CD8-positive, alpha-beta memory T cell (primary cell): ENCODE measurements around the gene NBR1. TPM values are rescaled to one million over a fixed set of nuclear protein-coding genes. Genes with fewer than 3 reads are reported as not detected.

Source experiments
- CTCF ChIA-PET: fragments of 350-600 bp; sonication (Branson Sonifier 250); formaldehyde crosslinking; loops from one replicate; lab custom pipeline; 2021; ENCODE audit warnings: antibody characterized with exemption; lab: Charles Lee
- POLR2A ChIA-PET: fragments of 350-600 bp; sonication (Branson Sonifier 250); formaldehyde crosslinking; loops from one replicate; lab custom pipeline; 2021; ENCODE audit warnings: antibody characterized with exemption; lab: Charles Lee
- DNase-seq, 5 donors: peaks; one replicate each; pipeline versions ENCODE4 v3.0.0 to v3.0.0-alpha.2; 2020 to 2022; ENCODE audit warnings: mixed read lengths in 1 of 5
- H3K27ac ChIP-seq: one replicate; pipeline ENCODE4 v1.7.0; 2013; ENCODE audit warnings: low read depth, mild to moderate bottlenecking, low read length, moderate library complexity
- H3K27me3 ChIP-seq: 2 replicates; pipeline ENCODE4 v1.7.0; 2013; ENCODE audit warnings: low read length, mild to moderate bottlenecking; ENCODE audit not compliant: insufficient read depth, poor library complexity, severe bottlenecking
- H3K36me3 ChIP-seq: 2 replicates; pipeline ENCODE4 v1.7.0; 2013; ENCODE audit warnings: mild to moderate bottlenecking, low read length, moderate library complexity; ENCODE audit not compliant: insufficient read depth
- H3K4me1 ChIP-seq: 2 replicates; pipeline ENCODE4 v1.7.0; 2013; ENCODE audit warnings: mild to moderate bottlenecking, low read length, moderate library complexity; ENCODE audit not compliant: insufficient read depth
- H3K4me3 ChIP-seq: 2 replicates; pipeline ENCODE4 v1.7.0; 2013; ENCODE audit warnings: mild to moderate bottlenecking, low read length
- H3K9me3 ChIP-seq: 2 replicates; pipeline ENCODE4 v1.7.0; 2013; ENCODE audit warnings: mild to moderate bottlenecking, low read length
- H3K27ac Mint-ChIP-seq, 8 donors: one replicate each; pipeline ENCODE4 v1.8.0; 2020 to 2021; ENCODE audit warnings: mixed read lengths in 8 of 8, mild to moderate bottlenecking in 6 of 8, inconsistent platforms in 3 of 8, moderate library complexity in 3 of 8
- H3K27me3 Mint-ChIP-seq, 2 donors: one replicate each; pipeline ENCODE4 v1.8.0; 2020 to 2021; ENCODE audit warnings: mixed read lengths in 2 of 2, mild to moderate bottlenecking in 1 of 2, moderate library complexity in 1 of 2
- H3K36me3 Mint-ChIP-seq, 3 donors: one replicate each; pipeline ENCODE4 v1.8.0; 2020 to 2021; ENCODE audit warnings: mixed read lengths in 3 of 3, inconsistent platforms in 1 of 3, mild to moderate bottlenecking in 1 of 3
- H3K4me1 Mint-ChIP-seq, 3 donors: one replicate each; pipeline ENCODE4 v1.8.0; 2020 to 2021; ENCODE audit warnings: mixed read lengths in 3 of 3, inconsistent platforms in 1 of 3, mild to moderate bottlenecking in 1 of 3
- H3K4me3 Mint-ChIP-seq, 7 donors: one replicate each; pipeline ENCODE4 v1.8.0; 2020 to 2021; ENCODE audit warnings: mixed read lengths in 7 of 7, mild to moderate bottlenecking in 6 of 7, moderate library complexity in 4 of 7, inconsistent platforms in 2 of 7
- H3K9me3 Mint-ChIP-seq, 5 donors: one replicate each; pipeline ENCODE4 v1.8.0; 2020 to 2022; ENCODE audit warnings: mixed read lengths in 5 of 5, mild to moderate bottlenecking in 3 of 5, moderate library complexity in 2 of 5, inconsistent platforms in 1 of 5
- polyA plus RNA-seq: library from polyadenylated mRNA; unstranded; fragments of 300-500 nt; fragmentation: Illumina TruSeq; gene quantifications from one replicate; pipeline ENCODE4 v1.2.3, GENCODE V29; 2021
- total RNA-seq, 2 experiments: library from RNA; stranded (reverse); gene quantifications; one replicate each; pipeline ENCODE4 v1.2.3, GENCODE V29; 2021

Gene NBR1
- total and polyA plus RNA-seq, 3 experiments from 2014 or later, result 42.6 to 81.4 (median 44.3) TPM

DNA sequence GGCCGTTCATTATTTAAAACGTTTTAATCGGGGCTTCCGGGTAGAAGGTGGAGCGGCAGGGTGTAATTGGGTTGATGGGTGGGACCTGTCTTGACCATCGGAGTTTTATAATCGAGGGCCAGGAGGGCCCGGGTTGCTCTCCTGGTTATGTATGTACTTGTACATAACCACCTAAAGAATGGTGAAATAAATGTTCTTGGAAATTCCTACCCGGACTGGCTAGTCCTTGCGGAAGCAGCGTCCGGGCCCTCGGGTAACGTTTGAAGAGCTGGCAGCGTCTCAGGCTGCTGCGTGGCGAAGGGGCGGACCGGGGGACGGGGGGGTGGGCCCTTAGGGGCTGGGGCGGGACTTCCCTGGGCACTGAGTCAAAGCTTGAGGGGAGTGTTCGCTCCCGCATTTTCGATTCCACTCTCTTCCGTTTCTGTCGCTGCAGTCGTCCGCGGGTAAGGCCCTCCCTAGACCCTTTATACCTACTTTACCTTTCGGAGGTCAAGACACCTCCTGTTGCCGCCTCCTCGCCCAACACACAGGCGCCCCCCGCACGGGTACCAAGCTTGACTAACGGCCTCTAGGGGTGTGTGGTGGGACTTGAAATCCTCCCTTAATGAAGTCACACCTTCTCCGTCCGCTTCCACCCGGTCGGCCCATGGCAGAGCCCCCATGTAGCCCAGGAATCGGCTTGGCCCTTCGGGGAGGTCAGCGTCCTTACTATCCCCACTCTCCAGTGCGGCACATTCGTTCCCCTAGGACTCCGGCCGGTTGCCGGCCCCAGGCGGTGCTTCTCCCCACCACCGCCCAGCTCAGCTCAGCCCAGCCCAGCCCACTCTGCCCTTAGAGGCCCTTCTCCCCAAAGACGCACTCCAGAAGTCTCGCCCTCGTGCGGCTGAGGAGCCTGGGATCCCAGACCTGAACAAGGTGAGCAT lies 40.7 kb downstream of the NBR1 start, which contains the start of gene TMEM106A:
Gene TMEM106A (plus strand): TSS at position 396 of the 923 bp plus-strand sequence. CDS start 1,167 bp downstream, outside the sequence.
- H3K27me3 Mint-ChIP-seq, result no peaks in the 10 kb centered on the region
- H3K27ac Mint-ChIP-seq, result peak within 1 kb of the TSS; percentile 59 to 98 (median 96)
- H3K27me3 ChIP-seq, result no peaks in the 10 kb centered on the region
- peaks cover 12 to 70% (median 19%) of the 10 kb centered on the region in 3 donors for H3K36me3 Mint-ChIP-seq
- peak within 1 kb of the TSS; percentile 79 for H3K4me3 ChIP-seq
- DNase-seq, result peak; percentile 64 to 84 (median 69)
- no peaks in the 10 kb centered on the region for H3K9me3 ChIP-seq
- ChIA-PET CTCF (interaction anchor here (0.7 to 3.6 kb wide), 10 partner anchors 12 to 213 kb away, joined by 3 to 12 read pairs (median 4); partner anchors contain the start of genes IFI35 and RPL27), POLR2A (interaction anchor here (0.5 to 3.7 kb wide), 14 partner anchors 12 to 1523 kb away, joined by 3 to 29 read pairs (median 4); partner anchors contain the start of genes DHX8, EIF1, NBR1 and RPL27)
- peaks cover 0 to 1% (median 0%) of the 10 kb centered on the region in 5 donors for H3K9me3 Mint-ChIP-seq
- peak within 1 kb of the TSS; percentile 83 to 100 (median 96) for H3K4me3 Mint-ChIP-seq
- H3K4me1 ChIP-seq, result peaks cover 23% of the 10 kb centered on the region
- peaks cover 34 to 54% (median 44%) of the 10 kb centered on the region in 3 donors for H3K4me1 Mint-ChIP-seq
- peaks cover 7% of the 10 kb centered on the region for H3K36me3 ChIP-seq
- peak within 1 kb of the TSS; percentile 76 for H3K27ac ChIP-seq

GRCh38 chr17:43212641-43213490 lies 41.9 kb downstream of the NBR1 start:
- Mint-ChIP-seq H3K27me3 (no peaks in the 10 kb centered on the region), H3K4me3 (peak overlapping the region; percentile 83 to 100 (median 96)), H3K4me1 (peaks cover 35 to 56% (median 50%) of the 10 kb centered on the region in 3 donors), H3K27ac (peak overlapping the region; percentile 59 to 98 (median 96)), H3K9me3 (peaks cover 0 to 1% (median 0%) of the 10 kb centered on the region in 5 donors), H3K36me3 (peaks cover 11 to 72% (median 17%) of the 10 kb centered on the region in 3 donors)
- H3K4me1 ChIP-seq, result peaks cover 30% of the 10 kb centered on the region
- ChIA-PET CTCF (interaction anchor here (0.7 to 3.6 kb wide), 8 partner anchors 13 to 215 kb away, joined by 3 to 12 read pairs (median 4); partner anchors contain the start of gene RPL27), POLR2A (interaction anchor here (1.2 to 3.7 kb wide), 7 partner anchors 13 to 215 kb away, joined by 3 to 29 read pairs (median 8); partner anchors contain the start of genes NBR1 and RPL27)
- peaks cover 7% of the 10 kb centered on the region for H3K36me3 ChIP-seq
- H3K27me3 ChIP-seq, result no peaks in the 10 kb centered on the region
- peak overlapping the region; percentile 79 for H3K4me3 ChIP-seq
- peak overlapping the region; percentile 71 for H3K27ac ChIP-seq
- H3K9me3 ChIP-seq, result no peaks in the 10 kb centered on the region
- no peak for DNase-seq

DNA sequence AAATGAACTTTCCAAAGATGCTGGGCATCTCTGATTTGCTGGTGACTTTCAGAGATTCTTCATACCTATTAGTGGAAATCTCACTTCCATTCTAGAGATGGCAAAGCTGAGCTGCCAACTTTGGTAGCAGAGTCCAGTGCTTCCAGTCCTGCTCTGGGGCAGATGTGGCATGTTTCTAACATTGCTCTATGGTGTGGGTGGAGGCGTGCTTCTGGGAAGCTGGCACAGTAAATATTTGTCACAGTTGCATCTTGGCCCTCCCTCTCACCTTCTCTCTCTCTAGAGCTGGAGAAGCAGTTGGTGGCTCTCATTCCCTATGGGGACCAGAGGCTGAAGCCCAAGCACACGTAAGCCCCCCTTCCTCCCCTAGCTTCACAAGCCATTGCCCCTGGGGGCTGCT lies 42.5 kb downstream of the NBR1 start:
- CTCF ChIA-PET, result interaction anchor here (0.8 to 3.6 kb wide), 4 partner anchors 14 to 120 kb away, joined by 3 to 12 read pairs (median 6); no protein-coding TSS in a partner anchor
- no peak overlapping the region for H3K27ac ChIP-seq
- H3K4me3 ChIP-seq, result no peak overlapping the region
- no peaks in the 10 kb centered on the region for H3K9me3 ChIP-seq
- Mint-ChIP-seq H3K9me3 (peaks cover 0 to 1% (median 0%) of the 10 kb centered on the region in 5 donors), H3K36me3 (peaks cover 4 to 69% (median 10%) of the 10 kb centered on the region in 3 donors), H3K27ac (peak overlapping the region in 6 of 8 donors; percentile 24 to 98 (median 80)), H3K4me3 (peak overlapping the region; percentile 6 to 100 (median 93)), H3K4me1 (peaks cover 33 to 58% (median 53%) of the 10 kb centered on the region in 3 donors), H3K27me3 (no peaks in the 10 kb centered on the region)
- H3K4me1 ChIP-seq, result peaks cover 33% of the 10 kb centered on the region
- DNase-seq, result no peak
- no peaks in the 10 kb centered on the region for H3K27me3 ChIP-seq
- peaks cover 7% of the 10 kb centered on the region for H3K36me3 ChIP-seq
- POLR2A ChIA-PET, result interaction anchor here (3.7 kb wide), 1 partner anchor 148 kb away, joined by 29 read pairs; no protein-coding TSS in a partner anchor

- CTCF ChIA-PET, result interaction anchor here (2.0 kb wide), 1 partner anchor 97 kb away, joined by 5 read pairs; no protein-coding TSS in a partner anchor
- DNase-seq, result no peak
- no peaks in the 10 kb centered on the region for H3K9me3 Mint-ChIP-seq
- Histone ChIP-seq H3K27ac (no peak overlapping the region), H3K36me3 (peaks cover 7% of the 10 kb centered on the region), H3K9me3 (no peaks in the 10 kb centered on the region), H3K4me3 (no peak overlapping the region), H3K27me3 (no peaks in the 10 kb centered on the region), H3K4me1 (peaks cover 33% of the 10 kb centered on the region)
- no peaks in the 10 kb centered on the region for H3K27me3 Mint-ChIP-seq
- POLR2A ChIA-PET, result no interaction called here
- peaks cover 37 to 48% (median 45%) of the 10 kb centered on the region in 3 donors for H3K4me1 Mint-ChIP-seq
- H3K4me3 Mint-ChIP-seq, result no peak overlapping the region
- peaks cover 0 to 64% (median 8%) of the 10 kb centered on the region in 3 donors for H3K36me3 Mint-ChIP-seq
- H3K27ac Mint-ChIP-seq, result peak overlapping the region in 1 of 8 donors; percentile 29
Observed at GRCh38 chr17:43215341-43215740, 44.3 kb downstream of the NBR1 start.

GRCh38 chr17:43216369-43216761 lies 45.4 kb downstream of the NBR1 start:
- DNase-seq, result no peak
- Histone ChIP-seq H3K9me3 (no peaks in the 10 kb centered on the region), H3K4me1 (peaks cover 25% of the 10 kb centered on the region), H3K36me3 (peaks cover 7% of the 10 kb centered on the region), H3K27me3 (no peaks in the 10 kb centered on the region), H3K4me3 (no peak overlapping the region), H3K27ac (no peak overlapping the region)
- H3K9me3 Mint-ChIP-seq, result no peaks in the 10 kb centered on the region
- ChIA-PET POLR2A (no interaction called here), CTCF (no interaction called here)
- peak overlapping the region in 3 of 8 donors; percentile 42 to 87 (median 50) for H3K27ac Mint-ChIP-seq
- no peaks in the 10 kb centered on the region for H3K27me3 Mint-ChIP-seq
- H3K36me3 Mint-ChIP-seq, result peaks cover 0 to 59% (median 8%) of the 10 kb centered on the region in 3 donors
- H3K4me1 Mint-ChIP-seq, result peaks cover 28 to 38% (median 37%) of the 10 kb centered on the region in 3 donors
- H3K4me3 Mint-ChIP-seq, result no peak overlapping the region

DNA sequence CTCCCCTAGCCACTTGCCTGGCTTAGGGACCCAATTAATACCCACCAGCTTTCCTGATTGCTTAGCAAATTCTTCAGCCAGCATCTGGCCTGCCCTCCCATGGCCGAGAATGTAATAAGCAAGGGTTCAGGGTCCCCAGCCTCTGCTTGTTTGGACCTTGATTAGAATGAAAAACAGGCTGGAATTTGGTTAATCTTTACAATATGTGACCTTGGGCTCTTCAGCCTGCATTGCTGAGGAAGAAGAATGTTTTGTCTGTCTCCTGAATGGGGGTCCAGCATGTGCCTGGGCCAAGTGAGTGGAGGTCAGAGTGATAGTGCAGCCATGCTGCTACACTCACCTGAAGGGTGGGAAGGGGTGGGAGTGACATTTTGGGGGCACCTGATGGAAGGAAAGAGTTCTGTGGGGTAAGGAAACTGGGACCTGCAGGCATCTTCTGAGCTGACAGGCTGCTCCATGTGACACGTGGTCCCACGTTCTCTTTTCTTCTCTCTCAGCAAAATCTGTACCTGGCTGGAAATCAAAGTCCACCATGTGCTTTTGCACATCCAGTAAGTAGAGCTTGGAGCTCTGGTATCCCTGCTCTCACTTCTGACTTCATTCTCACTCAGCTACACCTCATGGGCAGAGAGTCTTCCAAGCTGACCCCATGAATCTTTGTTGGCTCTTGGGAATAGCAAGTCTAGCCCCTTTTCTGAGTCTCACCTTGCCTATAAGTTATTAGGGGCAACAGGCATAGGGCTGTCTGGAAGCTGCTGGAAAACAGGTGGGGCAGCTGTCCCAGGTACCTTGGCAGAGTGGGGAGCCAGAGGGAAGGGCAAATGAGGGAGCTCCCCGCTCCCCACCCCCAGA lies 46.0 kb downstream of the NBR1 start:
- Histone ChIP-seq H3K27ac (no peak overlapping the region), H3K9me3 (no peaks in the 10 kb centered on the region), H3K4me3 (no peak overlapping the region), H3K36me3 (peaks cover 7% of the 10 kb centered on the region), H3K4me1 (peaks cover 23% of the 10 kb centered on the region), H3K27me3 (no peaks in the 10 kb centered on the region)
- DNase-seq, result no peak
- no peaks in the 10 kb centered on the region for H3K9me3 Mint-ChIP-seq
- POLR2A ChIA-PET, result no interaction called here
- CTCF ChIA-PET, result interaction anchor here (1.1 kb wide), 1 partner anchor 18 kb away, joined by 6 read pairs; no protein-coding TSS in a partner anchor
- peaks cover 0 to 55% (median 8%) of the 10 kb centered on the region in 3 donors for H3K36me3 Mint-ChIP-seq
- H3K4me3 Mint-ChIP-seq, result no peak overlapping the region
- peaks cover 26 to 34% (median 32%) of the 10 kb centered on the region in 3 donors for H3K4me1 Mint-ChIP-seq
- peak overlapping the region in 2 of 8 donors; percentile 74 to 75 for H3K27ac Mint-ChIP-seq
- no peaks in the 10 kb centered on the region for H3K27me3 Mint-ChIP-seq
